HG03066 (cell line): ENCODE results near the gene TBC1D5.
"Not testable (repeated sequence)": the region's sequence is repeated elsewhere in the genome, so short reads cannot be mapped to it uniquely, and the experiment has no call there.

Experiments used
- ATAC-seq: cut with Tn5 transposase; IDR thresholded peaks from one replicate; pipeline ENCODE4 v1.9.1; 2021; ENCODE audit warnings: low read depth; ENCODE audit not compliant: unreplicated experiment

The TBC1D5 gene

GRCh38 chr3:17655743-17656142 is 86.7 kb downstream of the TBC1D5 start:
- peak; percentile 55 for ATAC-seq

GRCh38 chr3:17649748-17650147 is 92.7 kb downstream of the TBC1D5 start:
- ATAC-seq: not testable (repeated sequence)

GRCh38 chr3:17648630-17649355 is 93.6 kb downstream of the TBC1D5 start:
- ATAC-seq: not testable (repeated sequence)

GRCh38 chr3:17645074-17645698 is 97.2 kb downstream of the TBC1D5 start:
- no peak for ATAC-seq

GRCh38 chr3:17643691-17644090 is 98.7 kb downstream of the TBC1D5 start:
- no peak for ATAC-seq

GRCh38 chr3:17642474-17642873 is 100.0 kb downstream of the TBC1D5 start:
- ATAC-seq: no peak

- no peak for ATAC-seq
Measured at GRCh38 chr3:17640466-17640865, 102.0 kb downstream of the TBC1D5 start.

GRCh38 chr3:17639765-17640164 is 102.7 kb downstream of the TBC1D5 start:
- ATAC-seq: no peak

GRCh38 chr3:17639257-17639656 is 103.2 kb downstream of the TBC1D5 start:
- no peak for ATAC-seq

- no peak for ATAC-seq
Measured at GRCh38 chr3:17638356-17638755, 104.1 kb downstream of the TBC1D5 start.

- ATAC-seq: not testable (repeated sequence)
Measured at GRCh38 chr3:17635675-17636074, 106.8 kb downstream of the TBC1D5 start.

GRCh38 chr3:17634964-17635363 is 107.5 kb downstream of the TBC1D5 start:
- ATAC-seq: no peak

GRCh38 chr3:17634201-17634600 is 108.2 kb downstream of the TBC1D5 start:
- ATAC-seq: no peak

- no peak for ATAC-seq
Measured at GRCh38 chr3:17632401-17633100, 109.9 kb downstream of the TBC1D5 start.

- no peak for ATAC-seq
Measured at GRCh38 chr3:17631609-17632008, 110.8 kb downstream of the TBC1D5 start.

- ATAC-seq: no peak
Measured at GRCh38 chr3:17629400-17629799, 113.0 kb downstream of the TBC1D5 start.

GRCh38 chr3:17626395-17626794 is 116.0 kb downstream of the TBC1D5 start:
- no peak for ATAC-seq

- ATAC-seq: no peak
Measured at GRCh38 chr3:17625133-17625532, 117.3 kb downstream of the TBC1D5 start.

- ATAC-seq: no peak
Measured at GRCh38 chr3:17623464-17623863, 119.0 kb downstream of the TBC1D5 start.

GRCh38 chr3:17619968-17620367 is 122.5 kb downstream of the TBC1D5 start:
- no peak for ATAC-seq

- not testable (repeated sequence) for ATAC-seq
Measured at GRCh38 chr3:17613017-17613416, 129.4 kb downstream of the TBC1D5 start.

GRCh38 chr3:17607905-17608304 is 134.5 kb downstream of the TBC1D5 start:
- no peak for ATAC-seq
